Activated naive CD8-positive, alpha-beta T cell treated with anti-CD3 and anti-CD28 coated beads, Interleukin-2, amount 50 U/mL, for 24 hours (primary cell): ENCODE results near the gene QRICH1.

Experiments
- ATAC-seq: fragments of 150-1000 bp; cut with Tn5 transposase; one replicate; pipeline ENCODE4 v1.10.0; 2021
- DNase-seq: peaks from one replicate; pipeline ENCODE4 v3.0.0; 2021
- H3K27ac Mint-ChIP-seq: one replicate; pipeline ENCODE4 v1.8.0; 2021; ENCODE audit warnings: mild to moderate bottlenecking, mixed read lengths
- H3K27me3 Mint-ChIP-seq: one replicate; pipeline ENCODE4 v1.8.0; 2021; ENCODE audit warnings: mixed read lengths
- H3K36me3 Mint-ChIP-seq: one replicate; pipeline ENCODE4 v1.8.0; 2021; ENCODE audit warnings: low read depth, mixed read lengths
- H3K4me1 Mint-ChIP-seq: one replicate; pipeline ENCODE4 v1.8.0; 2021; ENCODE audit warnings: mixed read lengths
- H3K4me3 Mint-ChIP-seq: one replicate; pipeline ENCODE4 v1.8.0; 2021; ENCODE audit warnings: mild to moderate bottlenecking, moderate library complexity, mixed read lengths
- H3K9me3 Mint-ChIP-seq: one replicate; pipeline ENCODE4 v1.8.0; 2021; ENCODE audit warnings: mixed read lengths

Gene QRICH1

DNA sequence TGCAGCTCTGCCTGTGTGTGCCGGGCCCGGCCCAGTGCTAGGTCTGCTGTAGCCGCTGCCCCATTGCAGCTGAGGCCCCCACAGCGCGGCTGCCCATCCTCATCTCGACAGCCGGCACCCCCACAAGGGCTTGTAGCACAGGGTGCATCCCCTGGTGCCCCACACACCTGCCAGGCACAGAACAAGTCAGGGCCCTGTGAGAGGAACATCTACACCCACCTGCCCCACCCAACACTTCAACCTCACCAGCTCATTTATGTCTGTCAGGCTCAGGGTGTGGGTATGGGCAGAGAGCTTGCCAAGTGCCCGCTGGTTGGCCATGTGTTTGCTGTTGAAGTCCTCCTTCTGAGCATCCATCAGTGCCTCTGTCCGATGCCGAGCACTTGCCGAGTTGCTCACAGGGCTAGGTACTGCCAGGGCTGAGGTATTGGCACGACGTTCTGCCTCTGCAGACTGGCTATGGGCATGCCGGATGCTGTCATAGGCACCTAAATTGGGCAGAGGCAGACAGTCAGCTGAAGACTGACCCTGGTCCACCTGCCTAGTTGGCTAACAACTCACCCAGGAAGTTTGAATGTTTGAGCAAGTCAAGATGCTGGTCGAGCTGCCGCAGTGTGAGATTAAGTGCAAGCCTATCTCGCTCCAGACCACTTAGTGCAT, 29.1 kb upstream of the QRICH1 start:
- Mint-ChIP-seq H3K27me3 (no peaks in the 10 kb centered on the region), H3K4me3 (no peak overlapping the region), H3K36me3 (peaks cover 4% of the 10 kb centered on the region), H3K4me1 (peaks cover 16% of the 10 kb centered on the region), H3K27ac (no peak overlapping the region), H3K9me3 (no peaks in the 10 kb centered on the region)
- DNase-seq (no peak), ATAC-seq (no peak)

GRCh38 chr3:49122451-49122850, 28.6 kb upstream of the QRICH1 start:
- no peaks in the 10 kb centered on the region for H3K27me3 Mint-ChIP-seq
- H3K4me3 Mint-ChIP-seq, result no peak overlapping the region
- H3K36me3 Mint-ChIP-seq, result peaks cover 10% of the 10 kb centered on the region
- peak overlapping the region; percentile 88 for H3K27ac Mint-ChIP-seq
- DNase-seq (no peak), ATAC-seq (no peak)
- H3K9me3 Mint-ChIP-seq, result no peaks in the 10 kb centered on the region
- peaks cover 16% of the 10 kb centered on the region for H3K4me1 Mint-ChIP-seq

DNA sequence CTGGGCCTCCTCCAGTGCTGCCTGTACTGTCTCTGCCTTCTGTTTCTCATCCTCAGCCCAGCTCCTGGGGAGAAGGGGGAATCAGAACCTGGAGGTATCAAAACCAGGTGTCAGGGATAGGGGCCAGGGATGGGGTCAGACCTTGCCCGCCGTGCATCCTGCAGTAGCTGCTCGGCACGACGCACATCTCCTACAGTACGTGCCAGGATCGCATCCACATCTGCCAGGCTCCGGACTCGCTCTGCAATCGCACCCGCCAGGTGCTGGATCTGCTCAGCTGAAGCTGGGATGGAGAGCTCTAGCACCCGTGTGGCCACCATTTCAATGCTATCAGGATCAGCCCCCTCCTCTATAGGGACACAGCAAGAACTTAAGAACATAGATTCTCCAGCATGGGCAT, 28.2 kb upstream of the QRICH1 start:
- peak overlapping the region; percentile 88 for H3K27ac Mint-ChIP-seq

DNA sequence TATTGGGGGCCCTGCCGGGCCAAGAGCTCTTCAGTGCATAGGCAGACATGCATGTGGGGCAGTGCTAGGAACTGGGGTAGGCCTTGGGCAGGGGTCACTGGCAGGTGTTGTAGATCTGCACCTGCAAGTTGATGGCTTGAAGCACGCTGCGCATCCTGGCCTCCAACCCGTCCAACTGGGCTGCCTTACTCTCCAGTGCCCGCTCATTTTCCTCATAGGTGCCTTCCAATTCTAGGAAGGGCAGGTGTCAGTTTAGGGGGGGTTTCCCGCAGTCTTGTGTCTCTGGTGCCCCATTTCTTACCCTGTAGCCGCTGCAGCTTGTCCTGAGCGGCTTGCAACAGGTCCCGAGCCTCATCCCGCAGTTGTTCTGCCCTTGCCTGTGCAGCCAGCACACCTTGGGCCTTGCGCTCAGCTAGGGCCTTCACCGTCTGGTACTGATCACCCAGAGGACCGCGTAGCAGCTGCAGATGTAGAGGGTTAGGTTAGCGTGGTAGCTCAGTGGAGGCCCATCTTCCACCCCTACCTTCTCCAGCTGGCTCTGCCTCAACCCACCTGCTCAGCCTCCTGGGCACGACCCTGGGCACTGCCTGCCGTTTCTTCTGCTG, 27.4 kb upstream of the QRICH1 start:
- Mint-ChIP-seq H3K36me3 (peaks cover 17% of the 10 kb centered on the region), H3K4me3 (peak overlapping the region; percentile 89), H3K27ac (peak overlapping the region; percentile 88), H3K27me3 (no peaks in the 10 kb centered on the region), H3K4me1 (peaks cover 16% of the 10 kb centered on the region), H3K9me3 (no peaks in the 10 kb centered on the region)
- DNase-seq (no peak), ATAC-seq (no peak)

More for the DNA sequence above, 28.2 kb upstream of the QRICH1 start:
- no peaks in the 10 kb centered on the region for H3K27me3 Mint-ChIP-seq
- no peaks in the 10 kb centered on the region for H3K9me3 Mint-ChIP-seq
- H3K4me3 Mint-ChIP-seq, result no peak overlapping the region
- H3K4me1 Mint-ChIP-seq, result peaks cover 16% of the 10 kb centered on the region
- DNase-seq, result no peak
- no peak for ATAC-seq
- H3K36me3 Mint-ChIP-seq, result peaks cover 12% of the 10 kb centered on the region

GRCh38 chr3:49120438-49121131, 26.7 kb upstream of the QRICH1 start, which contains the start of gene USP19:
USP19 (minus strand) TSS chr3:49120823; CDS start chr3:49119145, 1,678 bp downstream.
- H3K4me3 Mint-ChIP-seq, result peak within 1 kb of the TSS; percentile 89
- peaks cover 16% of the 10 kb centered on the region for H3K4me1 Mint-ChIP-seq
- H3K27me3 Mint-ChIP-seq, result no peaks in the 10 kb centered on the region
- no peaks in the 10 kb centered on the region for H3K9me3 Mint-ChIP-seq
- DNase-seq (peak; percentile 96), ATAC-seq (peak; percentile 95)
- peak within 1 kb of the TSS; percentile 88 for H3K27ac Mint-ChIP-seq
- peaks cover 21% of the 10 kb centered on the region for H3K36me3 Mint-ChIP-seq

DNA sequence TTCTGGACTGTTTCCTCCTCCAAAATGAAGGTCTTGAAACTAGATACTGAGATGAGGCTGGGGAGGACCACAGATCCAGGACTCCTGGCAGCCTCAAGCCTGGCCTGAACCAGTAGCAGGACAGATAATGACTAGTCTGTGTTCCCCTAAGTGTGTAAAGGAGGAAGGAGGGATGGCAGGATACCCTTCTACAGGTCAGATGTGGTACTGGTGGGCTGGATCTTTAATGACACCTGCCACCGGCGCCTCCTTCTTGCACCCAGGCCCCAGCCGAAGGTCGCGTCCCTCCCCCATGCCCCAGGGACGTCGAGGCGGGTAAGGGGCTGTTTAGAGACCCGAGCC, 26.2 kb upstream of the QRICH1 start:
- Mint-ChIP-seq H3K27ac (peak overlapping the region; percentile 88), H3K9me3 (no peaks in the 10 kb centered on the region), H3K4me1 (peaks cover 16% of the 10 kb centered on the region), H3K36me3 (peaks cover 27% of the 10 kb centered on the region), H3K27me3 (no peaks in the 10 kb centered on the region), H3K4me3 (peak overlapping the region; percentile 89)
- DNase-seq (no peak), ATAC-seq (no peak)

DNA sequence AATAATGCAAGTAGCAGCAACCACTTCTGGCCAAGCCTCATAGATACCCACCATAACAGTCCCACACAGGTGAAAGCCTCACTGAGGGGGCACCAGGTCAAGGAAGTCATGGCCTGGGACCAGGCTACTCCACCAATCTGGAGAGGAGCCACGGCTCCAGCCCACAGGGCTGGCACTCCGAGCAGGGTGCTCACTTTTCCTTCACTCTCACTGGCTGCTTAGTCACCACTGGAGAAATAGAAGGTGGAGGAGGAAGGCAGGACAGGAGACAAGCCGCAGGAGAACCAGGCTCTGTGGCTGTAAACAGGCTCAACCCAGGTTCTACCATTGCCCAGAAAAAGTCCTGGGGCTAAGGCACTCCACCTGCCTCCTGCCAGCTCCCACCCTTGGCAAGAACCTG, 25.6 kb upstream of the QRICH1 start:
- H3K4me1 Mint-ChIP-seq, result peaks cover 16% of the 10 kb centered on the region
- no peaks in the 10 kb centered on the region for H3K9me3 Mint-ChIP-seq
- ATAC-seq (no peak), DNase-seq (no peak)
- H3K4me3 Mint-ChIP-seq, result peak overlapping the region; percentile 89
- H3K27ac Mint-ChIP-seq, result peak overlapping the region; percentile 88
- peaks cover 28% of the 10 kb centered on the region for H3K36me3 Mint-ChIP-seq
- no peaks in the 10 kb centered on the region for H3K27me3 Mint-ChIP-seq

DNA sequence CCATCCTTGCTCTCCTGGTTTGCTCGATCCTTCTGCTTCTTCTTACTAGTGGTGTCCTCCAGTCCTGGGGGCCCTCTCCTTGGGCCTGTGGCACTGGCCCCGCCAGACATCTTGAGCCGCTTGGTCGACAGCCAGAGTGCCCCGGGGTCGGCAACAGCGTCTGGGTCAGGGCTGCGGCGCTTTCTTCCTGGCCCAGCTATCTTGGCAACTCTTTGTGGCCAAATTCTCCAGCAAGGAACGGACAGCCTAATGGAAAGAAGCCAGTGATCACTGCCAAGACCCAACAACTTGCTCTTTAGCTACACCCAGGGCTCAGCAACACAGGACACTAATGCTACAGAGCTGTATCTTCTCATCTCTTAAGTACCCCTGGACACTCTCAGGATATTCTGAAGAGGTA, 25.2 kb upstream of the QRICH1 start:
- Mint-ChIP-seq H3K36me3 (peaks cover 29% of the 10 kb centered on the region), H3K9me3 (no peaks in the 10 kb centered on the region), H3K4me1 (peaks cover 16% of the 10 kb centered on the region), H3K4me3 (peak overlapping the region; percentile 89), H3K27ac (peak overlapping the region; percentile 56), H3K27me3 (no peaks in the 10 kb centered on the region)
- ATAC-seq, result no peak
- DNase-seq, result no peak

GRCh38 chr3:49112262-49112661, 18.4 kb upstream of the QRICH1 start:
- Mint-ChIP-seq H3K27ac (no peak overlapping the region), H3K4me1 (no peaks in the 10 kb centered on the region), H3K27me3 (no peaks in the 10 kb centered on the region), H3K36me3 (peaks cover 37% of the 10 kb centered on the region), H3K9me3 (no peaks in the 10 kb centered on the region), H3K4me3 (no peak overlapping the region)
- ATAC-seq (no peak), DNase-seq (no peak)

GRCh38 chr3:49111347-49111746, 17.5 kb upstream of the QRICH1 start:
- Mint-ChIP-seq H3K4me1 (no peaks in the 10 kb centered on the region), H3K27ac (no peak overlapping the region), H3K27me3 (no peaks in the 10 kb centered on the region), H3K9me3 (no peaks in the 10 kb centered on the region), H3K4me3 (no peak overlapping the region), H3K36me3 (peaks cover 35% of the 10 kb centered on the region)
- no peak for DNase-seq
- ATAC-seq, result no peak

- peaks cover 30% of the 10 kb centered on the region for H3K36me3 Mint-ChIP-seq
- no peaks in the 10 kb centered on the region for H3K27me3 Mint-ChIP-seq
- H3K4me1 Mint-ChIP-seq, result peaks cover under 1% of the 10 kb centered on the region
- no peak overlapping the region for H3K4me3 Mint-ChIP-seq
- H3K9me3 Mint-ChIP-seq, result no peaks in the 10 kb centered on the region
- no peak for DNase-seq
- H3K27ac Mint-ChIP-seq, result no peak overlapping the region
- ATAC-seq, result no peak
Observed at GRCh38 chr3:49110780-49111179, 16.9 kb upstream of the QRICH1 start.

DNA sequence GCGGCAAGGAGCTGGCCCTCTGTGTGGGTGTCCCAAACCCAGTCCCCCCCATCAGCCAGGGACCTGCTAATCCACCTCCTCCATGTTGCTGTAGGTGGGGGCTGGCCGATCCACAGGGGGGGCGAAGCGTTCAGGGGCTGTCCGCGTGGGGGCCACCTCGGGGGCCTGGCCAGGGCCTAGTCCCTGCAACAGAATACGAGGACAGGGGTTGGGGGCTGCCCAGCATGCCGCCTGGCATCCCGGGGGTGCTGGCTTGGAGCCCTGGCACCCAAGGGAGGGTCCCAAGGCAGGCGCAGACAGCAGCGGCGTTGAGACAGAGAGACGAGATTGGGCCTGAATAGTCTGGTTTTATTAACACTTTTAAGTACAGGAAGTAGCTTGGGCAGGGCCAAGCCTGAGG, 14.5 kb upstream of the QRICH1 start:
- DNase-seq (no peak), ATAC-seq (no peak)
- no peak overlapping the region for H3K27ac Mint-ChIP-seq
- H3K9me3 Mint-ChIP-seq, result no peaks in the 10 kb centered on the region
- peaks cover 19% of the 10 kb centered on the region for H3K4me1 Mint-ChIP-seq
- H3K36me3 Mint-ChIP-seq, result peaks cover 19% of the 10 kb centered on the region
- H3K4me3 Mint-ChIP-seq, result no peak overlapping the region
- no peaks in the 10 kb centered on the region for H3K27me3 Mint-ChIP-seq

DNA sequence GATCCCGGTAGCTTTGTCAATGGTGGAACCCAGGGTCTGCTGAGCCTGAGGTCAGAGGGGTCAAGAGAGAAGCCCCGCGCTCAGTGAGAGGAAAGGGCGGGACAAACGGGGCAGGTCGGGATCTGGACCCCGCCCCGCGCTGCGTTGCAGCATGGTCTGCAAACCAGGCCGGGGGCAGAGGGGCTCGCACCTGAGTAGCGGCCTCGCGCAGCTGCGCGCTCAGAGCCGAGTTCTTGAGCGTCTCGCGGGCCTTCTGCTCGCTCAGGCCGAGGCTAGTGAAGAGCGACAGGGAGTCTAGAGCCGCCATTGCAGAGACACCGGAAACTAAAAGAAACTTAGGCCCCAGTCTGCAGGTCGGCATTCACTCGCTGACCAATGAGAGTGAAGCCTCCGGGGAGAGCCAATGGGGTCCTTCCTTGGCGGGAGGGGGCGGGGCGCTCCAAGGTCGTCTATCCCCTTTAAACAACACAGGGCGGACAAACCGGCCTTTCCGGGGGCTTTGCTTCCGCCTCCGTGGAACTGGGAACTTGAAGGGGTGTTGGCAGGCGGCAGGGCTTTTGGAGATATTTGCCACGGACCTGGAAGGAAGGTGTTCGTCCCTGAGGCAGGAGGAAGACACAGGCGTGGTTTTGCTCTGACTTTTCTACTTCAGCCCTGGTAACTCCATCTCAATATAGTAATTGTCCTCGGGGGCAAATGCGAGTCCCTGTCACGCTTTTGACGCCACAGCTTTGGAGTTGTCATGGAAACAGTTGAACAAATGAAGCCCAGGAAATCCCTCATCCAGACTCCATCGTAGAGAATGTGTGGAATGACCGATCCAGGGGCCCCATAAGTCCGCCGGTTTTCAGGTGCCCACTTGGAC, 10.8 kb upstream of the QRICH1 start, which contains the start of gene QARS1:
Gene QARS1 (minus strand): TSS at position 331 of the 865 bp plus-strand sequence. CDS start 24 bp downstream, at position 307.
- Mint-ChIP-seq H3K27ac (peak within 1 kb of the TSS; percentile 90), H3K27me3 (no peaks in the 10 kb centered on the region), H3K9me3 (no peaks in the 10 kb centered on the region), H3K4me1 (peaks cover 24% of the 10 kb centered on the region), H3K36me3 (peaks cover 32% of the 10 kb centered on the region), H3K4me3 (peak within 1 kb of the TSS; percentile 94)
- DNase-seq (peak; percentile 90), ATAC-seq (peak; percentile 98)

- DNase-seq (no peak), ATAC-seq (no peak)
- H3K4me3 Mint-ChIP-seq, result peak overlapping the region; percentile 94
- peaks cover 24% of the 10 kb centered on the region for H3K4me1 Mint-ChIP-seq
- no peaks in the 10 kb centered on the region for H3K9me3 Mint-ChIP-seq
- peaks cover 30% of the 10 kb centered on the region for H3K36me3 Mint-ChIP-seq
- peak overlapping the region; percentile 90 for H3K27ac Mint-ChIP-seq
- H3K27me3 Mint-ChIP-seq, result no peaks in the 10 kb centered on the region
Observed at GRCh38 chr3:49104052-49104426, 10.2 kb upstream of the QRICH1 start.
